Dendritic cell treated with granulocyte-macrophage colony-stimulating factor and Interleukin-4, amounts not matched to agents 40 ng/mL and 50 ng/mL, for 4 days (primary cell): ENCODE data around the gene AOPEP.

Source experiments
- H3K27ac Mint-ChIP-seq: one replicate; pipeline ENCODE4 v1.8.0; 2022; ENCODE audit warnings: mild to moderate bottlenecking, mixed read lengths
- H3K27me3 Mint-ChIP-seq: one replicate; pipeline ENCODE4 v1.8.0; 2022; ENCODE audit warnings: mild to moderate bottlenecking, mixed read lengths
- H3K36me3 Mint-ChIP-seq: one replicate; pipeline ENCODE4 v1.8.0; 2022; ENCODE audit warnings: low read depth, mixed read lengths
- H3K4me1 Mint-ChIP-seq: one replicate; pipeline ENCODE4 v1.8.0; 2022; ENCODE audit warnings: low read depth, mixed read lengths
- H3K4me3 Mint-ChIP-seq: one replicate; pipeline ENCODE4 v1.8.0; 2022; ENCODE audit warnings: mild to moderate bottlenecking, moderate library complexity, mixed read lengths
- H3K9me3 Mint-ChIP-seq: one replicate; pipeline ENCODE4 v1.8.0; 2022; ENCODE audit warnings: mixed read lengths
- intact Hi-C: fragments of 100-400 bp; cut with micrococcal nuclease; formaldehyde crosslinking; loops from one replicate; pipeline ENCODE4 v1.15.0; 2022

Gene AOPEP

GRCh38 chr9:95061916-95062595 lies 335.6 kb downstream of the AOPEP start:
- H3K27ac Mint-ChIP-seq: no peak overlapping the region
- H3K4me3 Mint-ChIP-seq: no peak overlapping the region
- H3K4me1 Mint-ChIP-seq: no peaks in the 10 kb centered on the region
- intact Hi-C loops: no loop called here
- no peaks in the 10 kb centered on the region for H3K27me3 Mint-ChIP-seq
- no peaks in the 10 kb centered on the region for H3K9me3 Mint-ChIP-seq
- H3K36me3 Mint-ChIP-seq: peaks cover 13% of the 10 kb centered on the region

GRCh38 chr9:95062596-95063065 lies 336.1 kb downstream of the AOPEP start:
- H3K9me3 Mint-ChIP-seq: no peaks in the 10 kb centered on the region
- H3K36me3 Mint-ChIP-seq: peaks cover 13% of the 10 kb centered on the region
- no peak overlapping the region for H3K4me3 Mint-ChIP-seq
- no peaks in the 10 kb centered on the region for H3K4me1 Mint-ChIP-seq
- no peak overlapping the region for H3K27ac Mint-ChIP-seq
- no peaks in the 10 kb centered on the region for H3K27me3 Mint-ChIP-seq
- intact Hi-C loops: no loop called here

DNA sequence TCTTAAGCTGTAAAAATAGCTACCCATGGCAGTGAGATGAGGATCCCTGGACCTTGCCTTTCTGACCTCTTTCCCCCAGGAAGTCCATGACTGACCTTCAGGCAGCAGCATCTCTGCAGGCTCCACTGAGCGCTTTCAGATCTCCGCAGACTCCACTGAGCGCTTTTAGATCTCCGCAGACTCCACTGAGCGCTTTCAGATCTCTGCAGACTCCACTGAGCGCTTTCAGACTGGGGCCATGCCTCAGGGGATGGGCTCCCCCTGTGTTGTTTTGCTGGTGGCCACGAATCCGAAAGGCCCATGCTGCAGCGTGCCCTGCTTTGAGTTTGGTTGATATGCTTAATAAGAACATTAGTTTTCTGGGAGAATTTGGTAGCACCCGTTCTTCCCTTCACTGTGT lies 336.8 kb downstream of the AOPEP start:
- H3K9me3 Mint-ChIP-seq: no peaks in the 10 kb centered on the region
- H3K36me3 Mint-ChIP-seq: peaks cover 13% of the 10 kb centered on the region
- no peak overlapping the region for H3K4me3 Mint-ChIP-seq
- no peak overlapping the region for H3K27ac Mint-ChIP-seq
- intact Hi-C loops: no loop called here
- H3K4me1 Mint-ChIP-seq: no peaks in the 10 kb centered on the region
- H3K27me3 Mint-ChIP-seq: no peaks in the 10 kb centered on the region

GRCh38 chr9:95065224-95065623 lies 338.7 kb downstream of the AOPEP start:
- H3K36me3 Mint-ChIP-seq: peaks cover 13% of the 10 kb centered on the region
- H3K4me3 Mint-ChIP-seq: no peak overlapping the region
- H3K9me3 Mint-ChIP-seq: no peaks in the 10 kb centered on the region
- H3K27me3 Mint-ChIP-seq: no peaks in the 10 kb centered on the region
- H3K27ac Mint-ChIP-seq: no peak overlapping the region
- intact Hi-C loops: no loop called here
- H3K4me1 Mint-ChIP-seq: no peaks in the 10 kb centered on the region

GRCh38 chr9:95067057-95067456 lies 340.6 kb downstream of the AOPEP start:
- intact Hi-C loops: no loop called here
- no peaks in the 10 kb centered on the region for H3K4me1 Mint-ChIP-seq
- H3K4me3 Mint-ChIP-seq: no peak overlapping the region
- H3K27me3 Mint-ChIP-seq: no peaks in the 10 kb centered on the region
- H3K36me3 Mint-ChIP-seq: peaks cover 13% of the 10 kb centered on the region
- H3K9me3 Mint-ChIP-seq: no peaks in the 10 kb centered on the region
- H3K27ac Mint-ChIP-seq: no peak overlapping the region

GRCh38 chr9:95067897-95068296 lies 341.4 kb downstream of the AOPEP start:
- H3K27ac Mint-ChIP-seq: no peak overlapping the region
- no peaks in the 10 kb centered on the region for H3K9me3 Mint-ChIP-seq
- intact Hi-C loops: no loop called here
- peaks cover 7% of the 10 kb centered on the region for H3K36me3 Mint-ChIP-seq
- H3K27me3 Mint-ChIP-seq: no peaks in the 10 kb centered on the region
- H3K4me3 Mint-ChIP-seq: no peak overlapping the region
- no peaks in the 10 kb centered on the region for H3K4me1 Mint-ChIP-seq

DNA sequence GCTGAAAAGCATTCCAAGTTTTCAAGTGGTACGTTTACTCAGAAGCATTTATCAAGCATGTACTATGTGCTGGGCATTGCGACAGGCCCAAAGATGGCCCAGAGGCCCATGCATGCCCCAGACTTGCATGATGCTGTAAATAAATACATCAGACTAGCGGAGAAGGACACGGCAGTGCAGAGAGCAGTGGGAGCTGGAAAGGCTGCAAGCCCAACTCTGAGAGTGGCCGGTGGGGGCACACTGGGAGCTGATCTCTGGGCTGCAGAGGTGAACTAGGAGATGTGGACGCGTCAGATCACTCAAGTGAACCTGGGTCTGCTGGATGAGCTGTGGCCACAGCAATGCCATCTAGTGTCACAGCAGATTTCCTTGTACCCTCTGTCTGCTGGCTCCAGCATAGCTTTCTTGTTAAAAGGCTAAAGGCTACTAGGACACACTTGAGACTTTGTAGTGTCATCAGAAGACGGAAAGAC lies 344.1 kb downstream of the AOPEP start:
- no peaks in the 10 kb centered on the region for H3K36me3 Mint-ChIP-seq
- intact Hi-C loops: no loop called here
- H3K27ac Mint-ChIP-seq: no peak overlapping the region
- H3K4me1 Mint-ChIP-seq: no peaks in the 10 kb centered on the region
- no peak overlapping the region for H3K4me3 Mint-ChIP-seq
- H3K9me3 Mint-ChIP-seq: no peaks in the 10 kb centered on the region
- H3K27me3 Mint-ChIP-seq: no peaks in the 10 kb centered on the region

GRCh38 chr9:95071450-95071849 lies 345.0 kb downstream of the AOPEP start:
- intact Hi-C loops: no loop called here
- Mint-ChIP-seq H3K27ac (no peak overlapping the region), H3K27me3 (no peaks in the 10 kb centered on the region), H3K4me3 (no peak overlapping the region), H3K36me3 (no peaks in the 10 kb centered on the region), H3K4me1 (no peaks in the 10 kb centered on the region), H3K9me3 (no peaks in the 10 kb centered on the region)

DNA sequence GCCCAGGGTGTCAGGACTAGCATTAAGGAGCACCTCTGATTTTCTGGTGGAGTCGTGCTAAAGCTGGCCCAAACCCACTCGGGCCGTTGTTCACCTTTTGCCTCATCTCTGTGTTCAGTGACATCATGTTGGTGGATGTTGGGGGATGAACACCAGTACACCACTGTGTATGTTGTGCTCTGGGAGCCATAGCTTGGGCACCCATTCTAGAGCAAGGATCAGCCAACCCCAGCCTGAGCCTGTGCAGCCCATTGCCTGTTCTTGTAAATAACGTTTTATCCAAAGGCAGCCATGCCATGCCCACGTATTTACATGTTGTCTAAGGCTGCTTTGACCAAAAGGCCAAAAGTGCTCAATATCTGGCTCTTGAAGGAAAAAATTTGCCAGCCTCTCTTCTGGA lies 345.4 kb downstream of the AOPEP start:
- H3K36me3 Mint-ChIP-seq: no peaks in the 10 kb centered on the region
- H3K27me3 Mint-ChIP-seq: no peaks in the 10 kb centered on the region
- H3K4me1 Mint-ChIP-seq: no peaks in the 10 kb centered on the region
- H3K9me3 Mint-ChIP-seq: no peaks in the 10 kb centered on the region
- H3K4me3 Mint-ChIP-seq: no peak overlapping the region
- intact Hi-C loops: no loop called here
- no peak overlapping the region for H3K27ac Mint-ChIP-seq

DNA sequence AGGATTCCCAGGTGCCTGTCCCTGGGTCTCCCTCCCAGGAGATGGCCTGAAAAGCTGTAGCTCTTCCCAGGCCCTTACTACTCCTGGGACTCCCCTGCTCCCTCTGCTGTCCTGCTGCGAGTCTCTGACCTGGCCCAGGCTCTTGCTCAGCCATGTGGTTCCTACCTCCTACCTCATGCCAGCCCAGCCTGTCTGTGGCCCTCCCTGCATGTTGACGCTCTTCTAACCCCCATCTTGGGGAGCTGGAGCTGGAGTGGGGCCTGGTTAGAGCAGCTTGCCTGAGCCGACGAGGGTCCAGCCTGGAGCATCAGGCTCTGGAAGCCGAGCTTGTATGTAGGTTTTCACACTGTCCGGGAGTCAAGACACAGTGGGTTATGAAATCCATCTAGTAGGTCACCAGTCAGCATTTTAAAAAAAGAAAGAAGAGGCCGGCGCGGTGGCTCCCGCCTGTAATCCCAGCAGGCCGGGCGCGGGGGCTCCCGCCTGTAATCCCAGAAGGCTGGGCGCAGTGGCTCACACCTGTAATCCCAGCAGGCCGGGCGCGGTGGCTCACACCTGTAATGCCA lies 346.6 kb downstream of the AOPEP start:
- H3K9me3 Mint-ChIP-seq: no peaks in the 10 kb centered on the region
- H3K27me3 Mint-ChIP-seq: no peaks in the 10 kb centered on the region
- H3K4me3 Mint-ChIP-seq: no peak overlapping the region
- H3K27ac Mint-ChIP-seq: no peak overlapping the region
- no peaks in the 10 kb centered on the region for H3K36me3 Mint-ChIP-seq
- no peaks in the 10 kb centered on the region for H3K4me1 Mint-ChIP-seq
- intact Hi-C loops: no loop called here

GRCh38 chr9:95073918-95074317 lies 347.4 kb downstream of the AOPEP start:
- Mint-ChIP-seq H3K27ac (no peak overlapping the region), H3K9me3 (no peaks in the 10 kb centered on the region), H3K27me3 (no peaks in the 10 kb centered on the region), H3K4me3 (no peak overlapping the region), H3K36me3 (no peaks in the 10 kb centered on the region), H3K4me1 (no peaks in the 10 kb centered on the region)
- intact Hi-C loops: no loop called here

GRCh38 chr9:95074632-95075031 lies 348.1 kb downstream of the AOPEP start:
- Mint-ChIP-seq H3K27ac (no peak overlapping the region), H3K4me1 (no peaks in the 10 kb centered on the region), H3K27me3 (no peaks in the 10 kb centered on the region), H3K9me3 (no peaks in the 10 kb centered on the region), H3K4me3 (no peak overlapping the region), H3K36me3 (no peaks in the 10 kb centered on the region)
- intact Hi-C loops: no loop called here

DNA sequence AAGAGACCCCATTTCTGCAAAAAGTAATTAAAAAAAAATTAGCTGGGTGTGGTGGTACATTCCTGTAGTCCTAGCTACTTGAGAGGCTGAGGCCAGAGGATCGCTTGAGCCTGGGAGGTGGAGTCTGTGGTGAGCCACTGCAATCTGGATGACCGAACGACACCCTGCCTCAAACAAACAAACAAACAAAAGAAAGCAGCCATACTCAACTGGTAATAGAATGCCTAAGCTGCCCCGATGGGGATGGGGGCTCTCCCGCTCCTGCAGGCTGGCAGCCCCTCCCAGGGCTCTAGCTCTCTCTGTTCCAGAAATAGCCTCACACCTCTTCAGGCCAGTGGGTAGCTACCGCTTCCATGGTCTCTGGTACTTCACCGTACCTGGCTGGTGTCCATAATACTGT lies 349.2 kb downstream of the AOPEP start:
- H3K9me3 Mint-ChIP-seq: no peaks in the 10 kb centered on the region
- no peak overlapping the region for H3K27ac Mint-ChIP-seq
- no peaks in the 10 kb centered on the region for H3K36me3 Mint-ChIP-seq
- H3K27me3 Mint-ChIP-seq: no peaks in the 10 kb centered on the region
- no peak overlapping the region for H3K4me3 Mint-ChIP-seq
- intact Hi-C loops: no loop called here
- no peaks in the 10 kb centered on the region for H3K4me1 Mint-ChIP-seq

DNA sequence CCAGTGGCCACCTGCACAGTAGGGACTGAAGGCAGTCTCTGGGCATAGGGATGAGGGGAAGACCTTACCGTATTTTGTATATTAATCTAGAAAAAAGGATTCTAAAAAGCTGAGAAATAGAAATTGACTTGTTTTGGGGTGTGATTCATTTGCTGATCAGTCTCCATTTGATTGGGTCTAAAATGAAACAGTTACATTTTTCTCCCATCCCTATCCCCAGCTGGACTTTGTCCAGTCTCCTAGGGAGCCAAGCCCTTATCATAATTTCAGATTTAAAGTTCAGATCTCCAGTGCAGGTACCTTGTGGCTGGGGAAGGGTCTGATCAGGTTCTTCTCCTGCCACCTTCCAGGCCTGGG lies 350.2 kb downstream of the AOPEP start:
- Mint-ChIP-seq H3K27me3 (no peaks in the 10 kb centered on the region), H3K27ac (no peak overlapping the region), H3K4me3 (no peak overlapping the region), H3K9me3 (no peaks in the 10 kb centered on the region), H3K4me1 (no peaks in the 10 kb centered on the region), H3K36me3 (peaks cover 1% of the 10 kb centered on the region)
- intact Hi-C loops: no loop called here
